ENCODE data around the gene NCKAP5. TPM values are rescaled to one million over a fixed set of nuclear protein-coding genes. Genes with fewer than 3 reads are reported as not detected.
A peak's percentile ranks its signal among the peaks of the same experiment; 100 is the strongest.

NCKAP5 gene
- total and polyA plus RNA-seq, 2 experiments from 2014 or later = 0.21 to 0.31 TPM

- no peaks in the 10 kb centered on the region for H3K9me3 ChIP-seq (ENCODE audit: low read depth)
- peaks cover 8% of the 10 kb centered on the region for H3K27me3 ChIP-seq
- no peak for DNase-seq (ENCODE audit: low read depth in 1 of 2, low spot score in 1 of 2)
- H3K27ac ChIP-seq = no peak overlapping the region
- no peak overlapping the region for H3K4me3 ChIP-seq
- no peaks in the 10 kb centered on the region for H3K36me3 ChIP-seq
- H3K4me1 ChIP-seq (ENCODE audit: low read depth) = no peaks in the 10 kb centered on the region
- TF ChIP-seq CTCF (IDR thresholded peaks at IDR 0.05; ENCODE audit: low read depth, low read length) = no peak
Measured at GRCh38 chr2:133123393-133123792, 444.9 kb downstream of the NCKAP5 start.

GRCh38 chr2:133122529-133122928 lies 445.7 kb downstream of the NCKAP5 start:
- Histone ChIP-seq H3K4me1 (ENCODE audit: low read depth) (no peaks in the 10 kb centered on the region), H3K27me3 (peaks cover 8% of the 10 kb centered on the region), H3K27ac (no peak overlapping the region), H3K36me3 (no peaks in the 10 kb centered on the region), H3K4me3 (no peak overlapping the region), H3K9me3 (ENCODE audit: low read depth) (no peaks in the 10 kb centered on the region)
- TF ChIP-seq CTCF (IDR thresholded peaks at IDR 0.05; ENCODE audit: low read depth, low read length) = no peak
- no peak for DNase-seq (ENCODE audit: low read depth in 1 of 2, low spot score in 1 of 2)

- H3K9me3 ChIP-seq (ENCODE audit: low read depth) = no peaks in the 10 kb centered on the region
- H3K27ac ChIP-seq = no peak overlapping the region
- no peak for TF ChIP-seq CTCF (IDR thresholded peaks at IDR 0.05; ENCODE audit: low read depth, low read length)
- no peak for DNase-seq (ENCODE audit: low read depth in 1 of 2, low spot score in 1 of 2)
- H3K4me3 ChIP-seq = no peak overlapping the region
- H3K27me3 ChIP-seq = peaks cover 6% of the 10 kb centered on the region
- no peaks in the 10 kb centered on the region for H3K36me3 ChIP-seq
- H3K4me1 ChIP-seq (ENCODE audit: low read depth) = no peaks in the 10 kb centered on the region
Measured at GRCh38 chr2:133120310-133120709, 448.0 kb downstream of the NCKAP5 start.

- Histone ChIP-seq H3K4me3 (no peak overlapping the region), H3K27ac (no peak overlapping the region), H3K9me3 (ENCODE audit: low read depth) (no peaks in the 10 kb centered on the region), H3K27me3 (no peaks in the 10 kb centered on the region), H3K36me3 (no peaks in the 10 kb centered on the region), H3K4me1 (ENCODE audit: low read depth) (no peaks in the 10 kb centered on the region)
- DNase-seq (ENCODE audit: low read depth in 1 of 2, low spot score in 1 of 2) = no peak
- no peak for TF ChIP-seq CTCF (IDR thresholded peaks at IDR 0.05; ENCODE audit: low read depth, low read length)
Measured at GRCh38 chr2:133110201-133110600, 458.1 kb downstream of the NCKAP5 start.

GRCh38 chr2:133109772-133110171 lies 458.5 kb downstream of the NCKAP5 start:
- Histone ChIP-seq H3K4me1 (ENCODE audit: low read depth) (no peaks in the 10 kb centered on the region), H3K9me3 (ENCODE audit: low read depth) (no peaks in the 10 kb centered on the region), H3K4me3 (no peak overlapping the region), H3K27ac (no peak overlapping the region), H3K27me3 (no peaks in the 10 kb centered on the region), H3K36me3 (no peaks in the 10 kb centered on the region)
- DNase-seq (ENCODE audit: low read depth in 1 of 2, low spot score in 1 of 2) = peak in 1 of 2 donors; percentile 18
- no peak for TF ChIP-seq CTCF (IDR thresholded peaks at IDR 0.05; ENCODE audit: low read depth, low read length)

Measured in cardiac muscle cell (in vitro differentiated cells and primary cell).